Islet precursor cell (in vitro differentiated cells): Measurements from ENCODE around the gene DIPK1B.
A peak's percentile ranks its signal among the peaks of the same experiment; 100 is the strongest.

Experiments used
- DNase-seq: peaks from one replicate; pipeline ENCODE4 v3.0.0-alpha.2; 2018

Gene DIPK1B

DNA sequence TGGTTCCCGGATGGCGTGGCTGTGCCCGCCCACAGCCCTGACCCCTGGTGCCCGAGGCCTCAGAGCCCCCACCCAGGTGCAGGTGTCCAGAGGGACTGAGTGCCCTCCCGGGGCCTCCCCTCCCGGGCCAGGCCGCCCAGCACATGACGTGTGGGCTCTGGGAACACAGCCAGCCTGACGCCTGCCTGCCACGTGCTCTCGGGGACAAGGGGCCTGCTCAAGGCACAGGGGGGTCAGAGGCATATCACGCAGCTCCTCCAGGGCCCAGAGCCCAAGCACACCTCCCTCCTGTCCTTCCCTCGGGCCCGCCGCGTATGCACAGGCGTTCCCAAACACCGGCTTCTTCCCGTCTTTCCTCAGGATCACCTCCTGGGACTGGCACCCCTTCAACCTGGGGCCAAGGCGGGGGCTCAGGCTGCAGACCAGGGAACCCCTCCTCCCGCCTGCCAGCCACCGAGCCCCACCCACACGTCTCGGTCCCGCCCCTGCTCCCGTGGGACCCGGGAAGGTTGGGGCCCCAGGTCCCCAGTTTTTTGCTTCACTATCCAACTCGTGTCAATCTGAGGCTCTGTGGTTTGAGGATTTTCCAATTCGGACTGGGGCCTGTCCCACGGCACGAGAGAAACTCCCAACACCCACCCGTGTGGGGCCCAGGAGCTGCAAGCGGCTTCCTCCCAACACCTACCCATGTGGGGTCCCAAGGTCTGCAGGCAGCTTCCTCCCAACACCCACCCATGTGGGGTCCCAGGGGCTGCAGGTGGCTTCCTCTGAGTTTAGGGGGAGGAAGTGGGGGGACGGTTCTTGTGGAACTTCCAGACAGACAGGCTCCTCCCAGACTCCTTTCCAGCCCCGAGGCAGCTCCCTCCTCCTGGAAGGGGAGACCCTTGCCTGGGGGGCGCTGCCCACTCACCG is 28.9 kb downstream of the DIPK1B start:
- DNase-seq, result no peak

GRCh38 chr9:136741883-136742571 is 29.7 kb downstream of the DIPK1B start:
- no peak for DNase-seq

- DNase-seq, result peak; percentile 87
Measured at GRCh38 chr9:136742591-136743391, 30.4 kb downstream of the DIPK1B start, which contains the start of gene LCN10. Gene LCN10, minus strand, starts transcription at chr9:136742940. Its CDS starts 37 bp downstream, at chr9:136742903.

- no peak for DNase-seq
Measured at GRCh38 chr9:136743639-136744211, 31.4 kb downstream of the DIPK1B start.

GRCh38 chr9:136744773-136745172 is 32.4 kb downstream of the DIPK1B start:
- DNase-seq, result no peak

- no peak for DNase-seq
Measured at GRCh38 chr9:136745389-136746154, 33.2 kb downstream of the DIPK1B start.

DNA sequence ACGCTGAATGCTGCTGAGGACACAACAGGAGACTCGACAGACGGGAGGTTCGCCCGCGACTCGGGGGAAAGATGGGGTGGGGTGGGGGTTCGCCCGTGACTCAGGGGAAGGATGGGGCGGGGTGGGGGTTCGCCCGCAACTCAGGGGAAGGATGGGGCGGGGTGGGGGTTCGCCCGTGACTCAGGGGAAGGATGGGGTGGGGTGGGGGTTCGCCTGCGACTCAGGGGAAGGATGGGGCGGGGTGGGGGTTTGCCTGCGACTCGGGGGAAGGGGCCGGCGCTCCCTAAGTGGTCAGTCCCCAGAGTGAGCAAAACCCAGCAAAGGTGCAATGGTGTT is 33.8 kb downstream of the DIPK1B start:
- no peak for DNase-seq

GRCh38 chr9:136746621-136747020 is 34.2 kb downstream of the DIPK1B start:
- no peak for DNase-seq

GRCh38 chr9:136747161-136748060 is 35.0 kb downstream of the DIPK1B start:
- no peak for DNase-seq

DNA sequence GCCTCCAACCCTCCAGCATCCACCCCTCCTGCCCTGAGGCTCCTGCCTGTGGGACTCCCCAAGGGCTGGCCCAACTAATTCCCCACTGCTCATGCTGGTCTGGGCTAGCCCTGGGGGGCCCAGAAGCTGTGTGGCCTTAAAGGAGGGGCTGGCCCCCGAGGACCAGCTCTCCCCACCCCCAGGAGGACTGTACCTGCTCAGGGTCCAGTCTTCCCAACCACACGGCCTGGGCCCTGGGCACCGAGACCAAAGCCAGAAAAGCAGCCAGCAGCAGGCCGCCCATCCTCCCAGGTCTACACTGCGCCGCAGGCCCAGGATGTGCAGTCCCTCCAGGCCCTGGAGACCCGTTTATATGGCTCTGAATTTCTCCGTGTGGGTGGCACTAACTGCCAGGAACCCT is 35.8 kb downstream of the DIPK1B start, which contains the start of gene LCN6:
Gene LCN6 (minus strand): TSS at position 325 of the 400 bp plus-strand sequence. CDS start 42 bp downstream, at position 283.
- DNase-seq, result no peak

- DNase-seq, result no peak
Measured at GRCh38 chr9:136748666-136749611, 36.6 kb downstream of the DIPK1B start.

GRCh38 chr9:136750526-136750925 is 38.2 kb downstream of the DIPK1B start:
- no peak for DNase-seq

DNA sequence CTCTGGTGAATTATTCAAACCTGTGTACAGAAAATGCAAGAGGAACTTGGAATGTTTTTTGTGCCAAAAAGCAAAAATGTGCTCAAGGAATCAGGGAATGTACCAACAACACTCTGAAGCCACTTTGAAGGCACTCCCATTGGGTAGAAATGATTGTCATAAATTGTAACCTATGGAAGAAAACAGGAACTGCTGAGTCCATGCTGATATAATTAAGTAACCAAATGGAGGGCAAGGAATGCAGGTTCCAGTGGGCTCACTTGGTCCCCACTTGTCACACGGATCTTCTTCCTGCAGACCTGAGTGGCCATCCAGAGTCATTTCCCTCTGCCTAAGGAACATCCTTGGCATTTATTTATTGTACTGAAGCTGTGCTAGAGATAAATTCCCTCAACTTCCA is 38.9 kb downstream of the DIPK1B start:
- DNase-seq, result no peak

DNA sequence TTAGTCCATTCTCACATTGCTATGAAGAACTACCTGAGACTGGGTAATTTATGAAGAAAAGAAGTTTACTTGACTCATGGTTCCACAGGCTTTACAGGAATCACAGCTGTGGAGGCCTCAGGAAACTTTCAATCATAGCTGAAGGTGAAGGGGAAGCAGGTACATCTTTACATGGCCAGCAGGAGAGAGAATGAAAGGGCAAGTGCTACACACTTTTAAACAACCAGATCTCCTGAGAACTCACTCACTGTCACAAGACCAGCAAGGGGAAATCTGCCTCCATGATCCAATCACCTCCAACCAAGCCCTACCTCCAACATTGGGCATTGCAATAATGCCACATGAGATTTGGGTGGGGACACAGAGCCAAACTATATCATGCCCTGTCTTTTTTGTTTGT is 39.4 kb downstream of the DIPK1B start:
- DNase-seq, result no peak

DNA sequence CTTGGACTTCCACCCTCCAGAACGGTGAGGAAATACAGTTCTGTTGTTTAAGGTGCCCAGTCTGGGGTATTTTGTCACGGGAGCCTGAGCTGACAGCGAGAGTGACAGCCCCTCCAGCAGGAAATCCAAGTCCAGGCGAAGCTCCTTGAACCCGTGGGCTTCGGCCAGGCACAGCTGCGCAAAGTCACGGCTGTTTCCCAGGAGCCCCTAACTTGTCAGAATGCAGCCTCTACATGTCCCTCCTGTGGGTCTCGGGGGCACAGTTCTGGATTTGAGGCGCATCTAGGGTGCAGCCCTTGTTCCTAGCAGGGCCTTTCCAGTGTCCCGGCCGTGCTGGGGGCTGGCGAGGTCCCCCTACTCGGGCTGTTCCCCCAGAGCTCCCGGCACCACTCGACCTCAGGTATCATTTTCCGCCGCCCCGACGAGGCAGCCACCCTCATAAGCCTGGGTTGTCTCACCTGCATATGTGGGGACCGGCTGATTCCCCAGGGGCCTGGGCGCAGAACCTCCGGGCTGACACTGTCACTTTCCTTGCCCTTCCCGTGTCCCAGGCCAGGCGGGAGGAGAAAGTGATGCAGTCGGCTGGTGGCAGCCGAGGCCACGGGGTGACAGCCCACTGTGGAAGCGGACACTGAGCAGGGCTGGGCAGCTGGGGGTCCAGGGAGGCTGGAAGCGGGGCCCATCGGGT is 41.1 kb downstream of the DIPK1B start:
- no peak for DNase-seq

- no peak for DNase-seq
Measured at GRCh38 chr9:136754059-136754572, 41.7 kb downstream of the DIPK1B start.

DNA sequence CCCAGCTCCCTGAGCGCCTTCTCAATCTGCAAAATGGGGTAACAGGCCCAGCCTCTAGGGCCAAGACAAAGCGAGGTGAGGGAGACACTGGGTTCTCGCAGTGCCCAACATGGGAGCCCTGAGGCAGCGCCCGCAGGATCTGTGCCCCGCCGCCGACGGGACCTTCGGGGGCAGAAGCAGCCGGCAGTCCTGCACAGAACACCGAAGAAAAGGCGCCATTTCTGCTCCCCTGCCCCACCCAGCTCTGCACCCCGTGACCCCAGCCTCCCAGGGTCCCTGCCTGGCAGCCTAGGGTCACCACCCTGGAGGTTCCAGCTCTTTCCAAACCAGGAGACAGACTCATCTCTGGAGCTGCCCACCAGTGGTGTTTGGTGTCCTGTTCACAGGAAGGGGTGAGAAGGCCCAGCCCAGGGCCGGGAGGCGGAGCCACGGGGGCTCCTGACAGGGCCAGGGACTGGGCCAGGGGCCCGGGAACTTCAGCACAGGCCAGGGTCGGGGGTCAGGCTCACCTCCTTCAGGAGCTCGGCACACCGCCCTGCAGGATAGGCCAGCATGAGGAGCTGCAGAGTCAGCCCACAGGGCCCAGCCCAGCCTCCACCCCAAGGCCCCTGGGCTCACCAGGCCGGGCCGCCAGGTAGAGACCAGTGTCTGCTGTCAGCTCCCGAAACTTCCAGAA is 42.4 kb downstream of the DIPK1B start:
- peak; percentile 70 for DNase-seq
